8988T (cell line): ENCODE results near the gene PTPN7.
"Not testable (repeated sequence)": the region's sequence is repeated elsewhere in the genome, so short reads cannot be mapped to it uniquely, and the experiment has no call there.

Source experiments
- DNase-seq: peaks from one replicate; pipeline ENCODE4 v3.0.0; 2011

PTPN7 gene

GRCh38 chr1:202149566-202149965, 10.8 kb downstream of the PTPN7 start:
- DNase-seq, result no peak

GRCh38 chr1:202148391-202148790, 12.0 kb downstream of the PTPN7 start:
- no peak for DNase-seq

GRCh38 chr1:202146993-202147392, 13.4 kb downstream of the PTPN7 start:
- DNase-seq, result no peak

GRCh38 chr1:202146279-202146678, 14.1 kb downstream of the PTPN7 start:
- DNase-seq, result no peak

- DNase-seq, result not testable (repeated sequence)
Measured at GRCh38 chr1:202145744-202146140, 14.7 kb downstream of the PTPN7 start.

GRCh38 chr1:202145068-202145743, 15.2 kb downstream of the PTPN7 start:
- no peak for DNase-seq

GRCh38 chr1:202144402-202145067, 15.9 kb downstream of the PTPN7 start, which contains the start of gene ARL8A:
Gene ARL8A (minus strand): TSS chr1:202144737. CDS start chr1:202144572, 165 bp downstream.
- peak; percentile 84 for DNase-seq

GRCh38 chr1:202143768-202144401, 16.5 kb downstream of the PTPN7 start:
- DNase-seq, result peak; percentile 44

GRCh38 chr1:202143011-202143767, 17.2 kb downstream of the PTPN7 start:
- no peak for DNase-seq

- not testable (repeated sequence) for DNase-seq
Measured at GRCh38 chr1:202141468-202141867, 18.9 kb downstream of the PTPN7 start.

GRCh38 chr1:202140833-202141232, 19.6 kb downstream of the PTPN7 start:
- DNase-seq, result no peak

GRCh38 chr1:202135221-202135721, 25.1 kb downstream of the PTPN7 start:
- peak; percentile 95 for DNase-seq

GRCh38 chr1:202134645-202135172, 25.7 kb downstream of the PTPN7 start:
- DNase-seq, result no peak

GRCh38 chr1:202133989-202134388, 26.4 kb downstream of the PTPN7 start:
- DNase-seq, result no peak

- no peak for DNase-seq
Measured at GRCh38 chr1:202133496-202133895, 26.9 kb downstream of the PTPN7 start.

- DNase-seq, result no peak
Measured at GRCh38 chr1:202133001-202133400, 27.4 kb downstream of the PTPN7 start.

- no peak for DNase-seq
Measured at GRCh38 chr1:202131956-202132821, 28.2 kb downstream of the PTPN7 start.

- no peak for DNase-seq
Measured at GRCh38 chr1:202130816-202131522, 29.4 kb downstream of the PTPN7 start.

GRCh38 chr1:202130297-202130721, 30.1 kb downstream of the PTPN7 start:
- no peak for DNase-seq

- DNase-seq, result no peak
Measured at GRCh38 chr1:202129453-202130296, 30.7 kb downstream of the PTPN7 start.
